Measurements from ENCODE around the gene KCNK1. TPM values are rescaled to one million over a fixed set of nuclear protein-coding genes. Genes with fewer than 3 reads are reported as not detected.

Gene KCNK1
- total RNA-seq, 4 donors from 2014 or later: 1.2 to 2.8 (median 1.7) TPM

GRCh38 chr1:233584376-233584775 is 29.5 kb upstream of the KCNK1 start:
- intact Hi-C loops (cut with DNase I): no loop called here
- Histone ChIP-seq H3K27ac (replicated peaks in 1 of 4) (no peak overlapping the region), H3K36me3 (no peaks in the 10 kb centered on the region), H3K27me3 (no peaks in the 10 kb centered on the region), H3K9me3 (peaks cover 0 to 17% (median 0%) of the 10 kb centered on the region in 4 donors), H3K4me1 (peaks cover 0 to 4% (median 0%) of the 10 kb centered on the region in 4 donors), H3K4me3 (no peak overlapping the region)
- TF ChIP-seq POLR2A (IDR thresholded peaks at IDR 0.05; ENCODE audit: low read depth) (no peak), POLR2AphosphoS5 (IDR thresholded peaks at IDR 0.05) (no peak), EP300 (IDR thresholded peaks at IDR 0.05) (no peak), CTCF (IDR thresholded peaks at IDR 0.05) (no peak)
- no peak for DNase-seq (ENCODE audit: extremely low spot score)
- 88% methylated on average over 4 of the region's 4 CpGs for WGBS

GRCh38 chr1:233584931-233585330 is 29.0 kb upstream of the KCNK1 start:
- Histone ChIP-seq H3K27me3 (no peaks in the 10 kb centered on the region), H3K4me3 (no peak overlapping the region), H3K36me3 (no peaks in the 10 kb centered on the region), H3K4me1 (peaks cover 0 to 4% (median 0%) of the 10 kb centered on the region in 4 donors), H3K9me3 (peaks cover 0 to 17% (median 0%) of the 10 kb centered on the region in 4 donors), H3K27ac (replicated peaks in 1 of 4) (no peak overlapping the region)
- intact Hi-C loops (cut with DNase I): no loop called here
- DNase-seq (ENCODE audit: extremely low spot score): no peak
- TF ChIP-seq POLR2A (IDR thresholded peaks at IDR 0.05; ENCODE audit: low read depth): no peak

- Histone ChIP-seq H3K36me3 (no peaks in the 10 kb centered on the region), H3K4me3 (no peak overlapping the region), H3K9me3 (peaks cover 0 to 17% (median 0%) of the 10 kb centered on the region in 4 donors), H3K27me3 (no peaks in the 10 kb centered on the region), H3K4me1 (peaks cover 0 to 4% (median 0%) of the 10 kb centered on the region in 4 donors), H3K27ac (replicated peaks in 1 of 4) (no peak overlapping the region)
- intact Hi-C loops (cut with DNase I): no loop called here
- WGBS: 74% methylated on average over 2 of the region's 2 CpGs
- TF ChIP-seq POLR2AphosphoS5 (IDR thresholded peaks at IDR 0.05): no peak
- no peak for TF ChIP-seq POLR2A (IDR thresholded peaks at IDR 0.05; ENCODE audit: low read depth)
- TF ChIP-seq EP300 (IDR thresholded peaks at IDR 0.05): no peak
- no peak for TF ChIP-seq CTCF (IDR thresholded peaks at IDR 0.05)
- DNase-seq (ENCODE audit: extremely low spot score): no peak
These were observed 27.6 kb upstream of the KCNK1 start for GRCh38 chr1:233586301-233586700.

- WGBS: 79% methylated on average over 4 of the region's 4 CpGs
- intact Hi-C loops (cut with DNase I): no loop called here
- no peaks in the 10 kb centered on the region for H3K36me3 ChIP-seq
- peaks cover 0 to 17% (median 0%) of the 10 kb centered on the region in 4 donors for H3K9me3 ChIP-seq
- DNase-seq (ENCODE audit: extremely low spot score): no peak
- no peak for TF ChIP-seq POLR2A (IDR thresholded peaks at IDR 0.05; ENCODE audit: low read depth)
- no peak for TF ChIP-seq EP300 (IDR thresholded peaks at IDR 0.05)
- TF ChIP-seq POLR2AphosphoS5 (IDR thresholded peaks at IDR 0.05): no peak
- TF ChIP-seq CTCF (IDR thresholded peaks at IDR 0.05): no peak
- peaks cover 0 to 4% (median 0%) of the 10 kb centered on the region in 4 donors for H3K4me1 ChIP-seq
- H3K27me3 ChIP-seq: no peaks in the 10 kb centered on the region
- no peak overlapping the region for H3K27ac ChIP-seq (replicated peaks in 1 of 4)
- no peak overlapping the region for H3K4me3 ChIP-seq
These were observed 26.7 kb upstream of the KCNK1 start for GRCh38 chr1:233587196-233587595.

- TF ChIP-seq EP300 (IDR thresholded peaks at IDR 0.05) (no peak), CTCF (IDR thresholded peaks at IDR 0.05) (no peak), POLR2A (IDR thresholded peaks at IDR 0.05; ENCODE audit: low read depth) (no peak), POLR2AphosphoS5 (IDR thresholded peaks at IDR 0.05) (no peak)
- no peak overlapping the region for H3K4me3 ChIP-seq
- peaks cover 0 to 4% (median 0%) of the 10 kb centered on the region in 4 donors for H3K4me1 ChIP-seq
- no peaks in the 10 kb centered on the region for H3K27me3 ChIP-seq
- H3K27ac ChIP-seq (replicated peaks in 1 of 4): no peak overlapping the region
- intact Hi-C loops (cut with DNase I): no loop called here
- H3K36me3 ChIP-seq: no peaks in the 10 kb centered on the region
- 14% methylated on average over 15 of the region's 17 CpGs for WGBS
- H3K9me3 ChIP-seq: peaks cover 0 to 16% (median 0%) of the 10 kb centered on the region in 4 donors
- no peak for DNase-seq (ENCODE audit: extremely low spot score)
These were observed 25.7 kb upstream of the KCNK1 start for GRCh38 chr1:233587958-233588799.
